NT2/D1 (cell line): ENCODE data around the gene DHX36.

ENCODE experiments used
- SUZ12 ChIP-seq: IDR thresholded peaks from 2 replicates; pipeline ENCODE4 v1.6.1; 2011; ENCODE audit not compliant: insufficient read length, insufficient read depth; ENCODE audit errors: extremely low read depth
- YY1 ChIP-seq: IDR thresholded peaks from 2 replicates; pipeline ENCODE4 v1.6.1; 2011; ENCODE audit not compliant: insufficient read length, insufficient read depth
- ZNF274 ChIP-seq: IDR thresholded peaks from 2 replicates; pipeline ENCODE4 v1.6.1; 2011; ENCODE audit warnings: mild to moderate bottlenecking, low read depth, low read length

- TF ChIP-seq ZNF274, result no peak
- no peak for TF ChIP-seq SUZ12
- no peak for TF ChIP-seq YY1
These were observed 3.6 kb upstream of the DHX36 start for GRCh38 chr3:154327871-154328270.
